Measurements from ENCODE around the gene ITIH4.
A peak's percentile ranks its signal among the peaks of the same experiment; 100 is the strongest.

DNA sequence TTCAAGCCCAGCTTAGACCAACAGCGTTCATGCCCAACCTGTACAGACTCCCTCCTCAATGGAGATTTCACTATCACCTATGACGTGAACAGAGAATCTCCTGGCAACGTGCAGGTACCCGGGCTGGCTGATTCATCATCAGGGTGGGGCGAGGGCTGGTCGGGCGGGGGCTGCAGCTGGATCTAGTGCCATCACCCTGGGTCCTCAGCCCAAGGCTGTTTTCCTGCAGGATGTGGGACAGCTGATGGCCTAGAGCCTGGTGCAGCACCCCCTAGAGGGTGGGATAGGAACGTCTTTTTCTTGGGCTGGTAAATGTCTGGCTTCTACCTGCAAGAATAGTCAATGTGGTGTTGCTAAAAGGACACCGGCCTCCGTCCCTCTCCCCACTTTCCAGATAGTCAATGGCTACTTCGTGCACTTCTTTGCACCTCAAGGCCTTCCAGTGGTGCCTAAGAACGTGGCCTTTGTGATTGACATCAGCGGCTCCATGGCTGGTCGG lies 31.4 kb downstream of the ITIH4 start:
- TF ChIP-seq, protein P1, sequence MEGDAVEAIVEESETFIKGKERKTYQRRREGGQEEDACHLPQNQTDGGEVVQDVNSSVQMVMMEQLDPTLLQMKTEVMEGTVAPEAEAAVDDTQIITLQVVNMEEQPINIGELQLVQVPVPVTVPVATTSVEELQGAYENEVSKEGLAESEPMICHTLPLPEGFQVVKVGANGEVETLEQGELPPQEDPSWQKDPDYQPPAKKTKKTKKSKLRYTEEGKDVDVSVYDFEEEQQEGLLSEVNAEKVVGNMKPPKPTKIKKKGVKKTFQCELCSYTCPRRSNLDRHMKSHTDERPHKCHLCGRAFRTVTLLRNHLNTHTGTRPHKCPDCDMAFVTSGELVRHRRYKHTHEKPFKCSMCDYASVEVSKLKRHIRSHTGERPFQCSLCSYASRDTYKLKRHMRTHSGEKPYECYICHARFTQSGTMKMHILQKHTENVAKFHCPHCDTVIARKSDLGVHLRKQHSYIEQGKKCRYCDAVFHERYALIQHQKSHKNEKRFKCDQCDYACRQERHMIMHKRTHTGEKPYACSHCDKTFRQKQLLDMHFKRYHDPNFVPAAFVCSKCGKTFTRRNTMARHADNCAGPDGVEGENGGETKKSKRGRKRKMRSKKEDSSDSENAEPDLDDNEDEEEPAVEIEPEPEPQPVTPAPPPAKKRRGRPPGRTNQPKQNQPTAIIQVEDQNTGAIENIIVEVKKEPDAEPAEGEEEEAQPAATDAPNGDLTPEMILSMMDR (IDR thresholded peaks at IDR 0.05; ENCODE audit: borderline replicate concordance, extremely low read depth, low read length, poor library complexity, severe bottlenecking), result peak; percentile 65
- no peak for TF ChIP-seq EZH2 (IDR thresholded peaks at IDR 0.05; ENCODE audit: borderline replicate concordance, low read depth, low read length, severe bottlenecking)

Measured in DND-41 (cell line).